NCI-H82 treated with DMSO at 0.1 percent for 48 hours (cell line): ENCODE data around the gene CXADR.
"Not testable (repeated sequence)": the region's sequence is repeated elsewhere in the genome, so short reads cannot be mapped to it uniquely, and the experiment has no call there.

Experiments used
- DNase-seq: peaks from one replicate; lab custom pipeline; 2025; ENCODE audit not compliant: unreplicated experiment; lab: John Stamatoyannopoulos, UW

CXADR gene

GRCh38 chr21:17501107-17502006 is 11.5 kb upstream of the CXADR start:
- no peak for DNase-seq

- DNase-seq = not testable (repeated sequence)
Measured at GRCh38 chr21:17502985-17503384, 9.9 kb upstream of the CXADR start.

GRCh38 chr21:17506951-17507350 is 5.9 kb upstream of the CXADR start:
- no peak for DNase-seq

- DNase-seq = no peak
Measured at GRCh38 chr21:17507591-17507990, 5.3 kb upstream of the CXADR start.

- DNase-seq = no peak
Measured at GRCh38 chr21:17513214-17514123, 626 bp downstream of the CXADR start.

GRCh38 chr21:17514124-17514845 is 1.4 kb downstream of the CXADR start:
- no peak for DNase-seq

GRCh38 chr21:17517008-17517407 is 4.2 kb downstream of the CXADR start:
- DNase-seq = not testable (repeated sequence)

GRCh38 chr21:17519208-17519738 is 6.4 kb downstream of the CXADR start:
- DNase-seq = no peak

GRCh38 chr21:17519965-17520609 is 7.2 kb downstream of the CXADR start:
- no peak for DNase-seq

GRCh38 chr21:17523007-17523451 is 10.2 kb downstream of the CXADR start:
- DNase-seq = no peak

GRCh38 chr21:17523979-17524494 is 11.2 kb downstream of the CXADR start:
- not testable (repeated sequence) for DNase-seq

GRCh38 chr21:17524635-17525034 is 11.8 kb downstream of the CXADR start:
- no peak for DNase-seq

GRCh38 chr21:17526776-17527175 is 13.9 kb downstream of the CXADR start:
- DNase-seq = no peak

GRCh38 chr21:17527240-17527639 is 14.4 kb downstream of the CXADR start:
- no peak for DNase-seq

- DNase-seq = no peak
Measured at GRCh38 chr21:17527711-17528110, 14.9 kb downstream of the CXADR start.

- DNase-seq = no peak
Measured at GRCh38 chr21:17529648-17530047, 16.8 kb downstream of the CXADR start.

GRCh38 chr21:17532292-17532691 is 19.4 kb downstream of the CXADR start:
- DNase-seq = no peak

- no peak for DNase-seq
Measured at GRCh38 chr21:17536381-17536780, 23.5 kb downstream of the CXADR start.

GRCh38 chr21:17537299-17537698 is 24.5 kb downstream of the CXADR start:
- DNase-seq = no peak

- DNase-seq = no peak
Measured at GRCh38 chr21:17538576-17538975, 25.7 kb downstream of the CXADR start.
